A549 (cell line): Measurements from ENCODE around the gene LIPE.

Source experiments
- CEBPB ChIP-seq, 2 experiments: fragments of >200 bp in 1 of 2; sonication (Bioruptor Twin) in 1 of 2; formaldehyde crosslinking in 1 of 2; IDR thresholded peaks; 2 replicates each; pipeline ENCODE4 v1.6.1; 2012 to 2016
- CHD4 ChIP-seq: fragments of 200-600 bp; sonication (generic); IDR thresholded peaks from 2 replicates; pipeline ENCODE4 v1.6.1; 2016; ENCODE audit warnings: antibody characterized with exemption, mild to moderate bottlenecking, borderline replicate concordance
- CTCF ChIP-seq: fragments of >200 bp; sonication (Bioruptor Twin); formaldehyde crosslinking; IDR thresholded peaks from 3 replicates; pipeline ENCODE4 v1.5.1; 2016
- E2F6 ChIP-seq: IDR thresholded peaks from 2 replicates; pipeline ENCODE4 v1.6.1; 2012; ENCODE audit warnings: low read depth, borderline replicate concordance
- ELK1 ChIP-seq: fragments of 150-350 bp; IDR thresholded peaks from 2 replicates; pipeline ENCODE4 v1.6.1; 2014; ENCODE audit warnings: low read depth, mild to moderate bottlenecking, low read length
- MAX ChIP-seq: IDR thresholded peaks from 2 replicates; pipeline ENCODE4 v1.6.1; 2012
- POLR2A ChIP-seq: IDR thresholded peaks from 2 replicates; pipeline ENCODE4 v1.6.1; 2012; ENCODE audit warnings: mild to moderate bottlenecking, low read length
- RAD21 ChIP-seq, 2 experiments: fragments of >200 bp in 1 of 2; sonication (Bioruptor Twin) in 1 of 2; formaldehyde crosslinking in 1 of 2; IDR thresholded peaks in 1 of 2; conservative IDR thresholded peaks in 1 of 2; 2 replicates in 1 of 2; 3 replicates in 1 of 2; pipeline ENCODE4 v1.6.1; 2012 to 2018; ENCODE audit warnings: inconsistent platforms in 1 of 2
- RCOR1 ChIP-seq: fragments of 150-350 bp; IDR thresholded peaks from 2 replicates; pipeline ENCODE4 v1.6.1; 2014; ENCODE audit warnings: antibody characterized with exemption, low read length, low read depth
- RFX5 ChIP-seq: fragments of 450-650 bp; IDR thresholded peaks from 2 replicates; pipeline ENCODE4 v1.7.1; 2014; ENCODE audit warnings: antibody characterized with exemption, mild to moderate bottlenecking, moderate library complexity
- ZC3H11A ChIP-seq: fragments of 450-650 bp; IDR thresholded peaks from 2 replicates; pipeline ENCODE4 v1.6.1; 2014; ENCODE audit warnings: antibody characterized with exemption, mild to moderate bottlenecking

- no peak for TF ChIP-seq RCOR1
- TF ChIP-seq CTCF: no peak
- no peak for TF ChIP-seq MAX
- no peak for TF ChIP-seq CHD4
- no peak for TF ChIP-seq CEBPB (IDR thresholded peaks at IDR 0.05)
- TF ChIP-seq RAD21 (conservative IDR thresholded peaks at IDR 0.05 in 1 of 2, IDR thresholded peaks at IDR 0.05 in 1 of 2): no peak
- TF ChIP-seq POLR2A: no peak
- TF ChIP-seq E2F6: no peak
- no peak for TF ChIP-seq RFX5
- no peak for TF ChIP-seq ELK1
- no peak for TF ChIP-seq ZC3H11A
These were observed 37.3 kb downstream of the LIPE start, which contains the start of gene CNFN for GRCh38 chr19:42389899-42390298.
